COLO668 (cell line): Measurements from ENCODE around the gene STK10.

Source experiments
- DNase-seq: peaks from one replicate; lab custom pipeline; 2025; ENCODE audit not compliant: unreplicated experiment; lab: John Stamatoyannopoulos, UW

The STK10 gene

DNA sequence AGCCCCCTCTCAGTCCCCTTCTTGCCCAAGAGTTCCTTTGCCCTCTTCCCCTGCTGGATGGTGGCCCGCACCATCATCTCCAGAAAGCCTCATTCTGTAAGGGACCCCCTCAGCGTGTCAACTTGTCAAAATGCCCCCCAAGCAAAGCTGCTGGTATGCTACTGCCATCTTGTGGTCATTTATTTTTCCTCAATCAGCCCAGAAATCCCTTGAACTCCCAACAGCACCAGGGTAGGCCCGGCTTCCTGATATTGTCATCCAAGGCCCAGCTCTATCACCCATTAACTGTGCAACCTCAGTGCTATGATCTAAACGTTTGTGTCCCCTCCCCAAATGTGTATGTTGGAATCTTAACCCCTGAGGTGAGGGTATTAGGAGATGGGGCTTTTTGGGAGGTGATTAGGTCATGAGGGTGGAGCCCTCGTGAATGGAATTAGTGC is 128.3 kb downstream of the STK10 start:
- DNase-seq = no peak

DNA sequence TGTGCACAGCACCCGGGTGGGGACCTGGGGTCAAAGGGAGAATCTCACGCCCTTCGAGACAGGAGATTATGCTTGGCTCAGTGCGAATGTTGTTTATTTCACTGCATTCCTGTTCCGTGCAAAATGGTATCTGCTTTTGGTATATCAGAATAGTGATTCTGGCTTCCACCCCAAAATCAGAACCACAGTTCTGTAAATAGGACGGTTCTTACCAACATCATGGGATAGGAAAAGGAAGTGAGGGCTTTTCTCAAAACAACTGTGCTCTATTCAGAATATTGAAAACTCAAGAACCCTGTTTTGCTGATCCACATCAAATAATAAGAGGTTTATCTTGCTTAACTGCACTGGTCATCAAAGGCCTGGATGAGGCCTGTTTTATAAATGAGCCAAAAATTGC is 129.9 kb downstream of the STK10 start:
- DNase-seq = no peak

DNA sequence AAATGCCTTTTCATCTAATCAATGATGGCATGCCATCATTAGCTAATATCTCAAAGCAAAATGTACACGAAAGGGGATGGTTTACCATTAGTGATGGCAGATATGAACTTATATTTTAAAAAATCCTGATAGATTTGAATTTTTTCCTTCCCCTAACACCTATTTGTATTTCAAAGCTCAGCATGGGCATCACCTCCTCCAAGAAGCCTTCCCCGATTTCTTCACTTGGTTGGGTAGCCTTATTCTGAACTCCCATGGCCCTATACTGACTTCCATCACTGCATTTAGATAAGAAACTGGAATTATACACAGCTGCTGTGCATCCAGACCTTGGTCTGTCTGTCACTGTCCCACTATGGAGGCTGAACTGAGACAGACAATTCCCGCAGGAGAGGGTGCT is 132.0 kb downstream of the STK10 start:
- no peak for DNase-seq

DNA sequence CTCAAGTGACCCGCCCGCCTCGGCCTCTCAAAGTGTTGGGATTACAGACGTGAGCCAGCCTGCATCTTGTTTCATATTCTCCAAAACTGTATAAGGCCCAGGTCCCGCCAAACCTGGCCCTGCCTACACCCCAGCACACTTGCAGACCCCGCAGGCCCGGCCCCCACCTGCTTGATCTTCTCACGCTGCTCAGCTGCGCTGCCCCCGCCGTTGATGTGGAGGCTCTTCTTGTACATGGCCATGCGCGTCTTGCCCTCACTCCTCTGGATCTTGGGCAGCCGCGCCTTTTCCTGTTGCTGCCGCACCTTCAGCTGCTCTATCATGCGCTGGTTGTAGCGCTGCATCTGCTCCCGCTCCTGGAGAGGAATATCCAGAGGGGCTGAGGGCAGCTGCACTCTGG is 132.6 kb downstream of the STK10 start:
- no peak for DNase-seq

DNA sequence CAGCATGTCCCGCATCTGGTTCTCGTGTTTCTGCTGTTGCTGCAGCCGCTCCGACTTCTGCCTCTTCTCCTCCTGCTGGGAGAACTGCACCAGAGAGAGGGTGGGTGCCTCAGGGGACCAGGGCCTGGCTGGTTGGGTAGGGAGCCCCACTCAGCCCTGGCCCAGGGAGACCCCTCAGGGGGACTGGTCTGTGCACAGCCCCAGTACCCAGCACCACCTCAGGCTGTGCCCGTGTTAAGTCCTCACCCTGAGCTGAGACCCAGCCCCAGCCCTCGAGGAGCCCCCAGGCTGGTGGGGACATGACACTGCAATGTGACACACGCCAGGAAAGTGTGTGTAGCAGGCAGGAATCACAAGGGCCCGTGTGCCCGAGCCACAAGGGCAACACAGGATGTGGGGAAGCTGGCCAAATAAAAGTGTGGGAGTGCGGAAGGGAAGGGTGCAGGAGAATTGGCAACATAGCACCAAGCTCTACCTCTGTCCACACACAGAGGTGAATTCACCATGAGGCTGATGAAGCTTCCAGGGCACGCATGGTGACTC is 133.3 kb downstream of the STK10 start:
- DNase-seq = no peak

DNA sequence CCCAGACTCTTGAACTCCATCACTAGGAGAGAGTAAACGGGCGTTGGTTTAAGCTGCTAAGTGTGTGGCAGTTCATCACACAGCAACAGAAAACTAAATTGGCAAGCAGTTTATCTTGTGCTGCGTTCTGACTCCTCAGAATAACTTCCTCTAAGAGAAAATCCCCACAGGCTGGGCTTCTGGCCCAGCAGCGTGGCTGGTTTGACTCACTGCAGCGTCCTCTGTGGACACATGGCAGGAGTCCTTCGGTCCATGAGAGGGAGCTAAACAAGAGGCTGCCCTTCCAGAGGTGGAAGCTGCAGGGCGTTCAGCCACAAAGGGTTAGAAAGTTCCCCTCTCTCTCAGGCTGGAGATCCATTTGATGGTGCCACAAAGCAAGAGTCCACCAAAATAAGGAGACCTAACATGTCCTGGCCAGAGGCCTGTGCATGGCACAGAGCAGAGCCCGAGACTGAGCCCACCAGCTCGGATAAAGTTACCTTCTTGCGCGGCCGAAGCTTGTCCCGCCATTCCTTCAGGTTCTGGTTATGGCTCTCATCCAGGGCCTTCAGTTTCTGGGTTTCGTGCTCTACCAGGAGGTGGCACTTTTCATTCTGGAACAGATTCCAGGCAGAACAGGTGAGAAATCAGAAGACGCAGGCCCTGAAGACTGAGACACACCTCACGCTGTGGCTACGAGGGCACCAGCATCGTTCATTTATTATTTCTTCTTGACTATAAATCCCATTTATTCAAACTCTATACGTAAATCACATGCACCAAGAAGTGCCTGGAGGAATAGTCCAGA is 135.4 kb downstream of the STK10 start:
- no peak for DNase-seq

DNA sequence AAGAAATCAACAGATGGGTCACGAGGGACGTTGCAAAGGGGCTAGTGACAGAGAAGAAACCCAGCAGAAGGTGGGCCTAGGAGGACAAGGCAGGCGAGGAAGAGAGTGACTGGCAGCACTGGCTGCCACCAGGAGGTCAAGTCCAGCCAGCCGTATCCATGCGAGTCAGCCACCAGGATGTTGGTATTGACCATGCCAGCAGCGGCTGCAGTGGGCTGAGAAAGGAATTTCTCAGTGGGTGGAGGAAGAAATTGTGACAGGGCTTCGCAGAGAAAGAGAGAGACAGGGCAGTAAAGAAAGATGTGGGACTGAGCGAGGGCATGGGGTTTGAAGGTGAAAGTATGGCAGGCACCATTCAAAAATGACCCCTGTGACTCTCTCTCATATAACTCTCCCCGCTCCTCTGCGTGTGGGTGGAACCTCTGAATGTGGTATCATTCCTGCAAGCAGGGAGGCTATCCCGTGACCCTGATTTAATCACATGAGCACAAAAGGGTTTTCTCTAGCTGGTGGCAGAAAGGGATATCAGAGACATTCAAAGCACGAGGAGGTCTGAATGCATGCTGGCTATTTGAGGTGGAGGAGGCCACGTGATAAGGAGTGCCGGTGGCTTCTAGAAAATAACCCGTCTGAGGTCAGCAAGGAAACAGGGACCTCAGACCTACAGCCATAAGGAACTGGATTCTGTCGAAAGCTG is 136.2 kb downstream of the STK10 start:
- no peak for DNase-seq

DNA sequence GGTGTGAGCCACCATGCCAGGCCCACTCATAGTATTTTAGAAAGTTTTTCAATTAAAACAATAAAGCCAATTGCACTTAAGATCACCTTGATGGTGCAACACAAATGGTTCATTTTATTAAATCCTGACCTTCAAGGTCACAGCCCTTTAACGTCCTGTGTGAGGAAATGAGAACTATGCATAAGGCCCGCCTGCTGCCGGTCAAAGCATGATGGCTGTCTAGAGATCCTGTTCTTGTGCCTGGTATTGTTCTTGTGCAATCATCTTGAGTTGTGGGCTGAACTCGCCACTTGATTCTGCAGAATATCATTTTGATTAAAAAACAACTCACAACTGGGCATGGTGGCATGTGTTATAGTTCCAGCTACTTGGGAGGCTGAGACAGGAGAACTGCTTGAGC is 137.9 kb downstream of the STK10 start:
- DNase-seq = no peak

DNA sequence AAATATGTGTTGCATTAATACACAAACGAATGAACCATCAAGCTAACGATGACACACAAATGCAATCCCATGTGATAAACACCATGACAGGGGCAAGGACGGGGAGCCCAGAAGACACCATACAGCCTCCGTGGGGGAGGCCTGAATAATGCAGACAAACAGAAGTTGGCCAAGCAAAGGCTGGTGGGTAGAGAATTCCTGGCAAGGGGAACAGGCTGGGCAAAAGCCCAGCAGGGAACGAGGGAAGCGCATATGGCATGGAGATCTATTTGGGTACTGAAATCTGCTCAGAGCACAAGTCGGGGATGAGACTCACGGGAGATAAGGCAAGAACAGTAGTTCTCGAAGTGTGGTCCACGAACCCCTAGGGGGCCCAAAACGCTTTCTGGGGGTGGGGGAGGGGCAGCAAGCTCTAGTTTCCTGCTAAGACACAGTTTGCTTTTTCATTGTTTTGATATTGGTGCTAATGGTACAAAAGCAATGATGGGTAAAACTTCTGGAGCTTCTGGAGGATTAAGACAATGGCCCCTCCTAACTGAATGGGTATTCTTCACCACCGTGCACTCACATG is 138.7 kb downstream of the STK10 start:
- DNase-seq = no peak

DNA sequence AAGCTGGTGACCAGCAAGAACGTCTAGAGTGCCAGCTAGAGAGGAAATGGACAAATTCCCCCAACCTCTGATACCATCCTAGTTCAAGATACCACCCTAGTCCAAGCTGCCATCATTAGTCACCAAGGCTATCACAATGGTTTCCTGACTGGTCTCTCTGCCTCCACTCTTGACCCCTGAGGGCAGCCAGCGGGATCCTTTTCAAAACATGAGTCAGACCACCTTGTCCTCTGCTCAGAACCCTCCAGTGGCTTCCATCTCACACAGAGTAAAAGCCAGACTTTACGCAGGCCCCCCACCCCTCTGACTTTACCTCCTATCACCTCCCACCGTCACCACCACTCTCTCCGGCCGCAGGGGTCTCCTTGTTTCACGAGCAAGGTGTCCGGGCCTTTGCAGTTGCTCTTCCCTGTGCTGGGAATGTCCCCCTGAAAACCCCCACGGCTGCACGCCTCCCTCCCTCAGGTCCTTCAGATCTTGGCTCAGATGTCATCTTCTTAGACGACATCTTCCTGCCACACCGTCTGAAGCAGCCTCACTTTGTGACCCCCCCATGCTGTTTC is 139.4 kb downstream of the STK10 start:
- no peak for DNase-seq

DNA sequence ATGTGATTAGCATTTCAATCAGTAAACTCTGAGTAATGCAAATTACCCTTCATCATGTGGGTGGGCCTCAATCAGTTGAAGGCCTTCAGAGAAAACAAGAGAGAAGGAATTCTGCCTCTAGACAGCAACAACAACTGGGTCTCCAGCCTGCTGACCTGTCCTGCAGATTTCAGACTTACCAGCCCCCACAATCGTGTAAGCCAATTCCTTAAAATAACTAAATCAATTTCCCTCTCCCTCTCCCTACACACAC is 139.9 kb downstream of the STK10 start:
- no peak for DNase-seq

DNA sequence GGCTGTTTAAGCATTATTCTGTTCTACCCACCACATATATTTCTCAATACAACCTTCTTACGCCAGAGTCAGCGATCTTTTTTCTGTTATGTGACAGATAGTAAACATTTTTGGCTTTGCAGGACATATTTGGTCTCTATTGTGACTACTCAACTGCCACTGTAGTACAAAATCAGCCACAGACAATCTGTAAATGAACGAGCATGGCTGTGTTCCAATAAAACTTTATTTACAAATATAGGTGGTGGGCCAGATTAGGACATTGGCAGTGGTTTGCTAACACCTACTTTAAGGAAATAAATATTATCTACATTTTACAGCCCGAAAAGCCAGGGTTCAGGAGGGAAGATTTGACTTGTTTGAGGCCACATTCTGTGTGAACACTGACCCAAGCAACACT is 141.4 kb downstream of the STK10 start:
- DNase-seq = no peak

DNA sequence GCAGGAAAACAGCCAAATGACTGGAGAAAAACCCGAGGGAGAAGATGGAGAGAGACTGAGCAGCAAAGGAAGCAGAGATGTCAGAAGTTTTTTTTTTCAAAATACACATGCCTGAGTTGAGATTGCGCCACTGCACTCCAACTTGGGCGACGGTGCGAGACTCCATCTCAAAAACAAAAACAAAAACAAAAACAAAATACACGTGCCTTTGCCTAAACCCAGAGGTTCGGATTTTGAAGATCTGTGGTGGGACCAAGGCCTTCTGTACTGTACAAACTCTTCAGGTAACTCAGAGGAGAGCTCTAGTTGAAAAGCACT is 142.8 kb downstream of the STK10 start:
- no peak for DNase-seq

DNA sequence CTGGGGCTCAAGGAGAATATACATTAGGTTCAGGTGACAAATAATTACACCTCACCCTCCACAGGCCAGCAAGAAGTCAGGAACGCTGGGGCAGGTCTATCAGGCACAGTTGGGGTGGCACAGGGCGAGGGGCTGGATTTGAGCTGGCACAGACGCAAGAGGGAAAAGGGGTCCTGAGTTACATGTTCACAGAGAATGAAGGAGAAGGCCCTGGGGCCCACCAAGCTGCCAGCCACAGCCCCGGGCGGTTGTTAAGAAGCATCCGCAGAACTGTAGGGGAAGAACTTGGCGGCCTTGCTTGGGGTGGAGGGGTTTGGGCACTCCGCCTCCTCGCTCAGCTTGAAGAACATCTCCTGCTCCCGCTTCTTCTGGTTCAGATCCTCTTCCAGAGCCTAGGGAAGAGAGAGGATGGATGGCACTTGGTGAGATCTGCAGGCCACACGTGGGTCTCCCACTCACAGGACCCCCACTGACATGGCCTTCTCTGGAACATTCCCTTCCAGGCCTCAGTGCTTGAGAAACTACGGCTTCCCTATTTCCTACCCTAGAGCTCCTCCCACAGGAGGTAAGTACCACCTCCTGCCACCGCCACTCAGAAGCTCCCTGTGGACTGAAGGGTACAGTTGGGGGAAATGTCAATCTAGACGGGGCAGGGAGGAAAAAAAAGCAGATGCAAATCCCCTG is 143.3 kb downstream of the STK10 start:
- no peak for DNase-seq

DNA sequence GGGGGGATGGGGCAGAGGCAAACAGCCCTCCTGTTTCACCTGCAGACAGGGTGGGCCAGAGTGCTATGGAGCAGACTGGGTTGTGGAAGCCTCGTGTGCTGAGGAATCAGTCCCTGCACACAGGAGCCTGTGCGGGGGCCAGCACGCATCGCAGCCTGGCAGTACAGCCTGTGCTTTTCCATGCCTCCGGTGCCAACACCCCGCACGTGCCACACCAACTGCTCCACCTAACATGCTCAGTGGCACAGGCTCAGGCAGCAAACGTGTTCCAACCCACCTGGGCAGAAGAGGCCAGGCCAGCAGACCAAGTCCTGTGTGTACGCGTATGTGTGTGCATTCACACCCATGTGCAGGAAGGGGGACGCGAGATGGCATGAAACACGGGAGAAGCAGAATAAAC is 144.2 kb downstream of the STK10 start:
- DNase-seq = no peak

DNA sequence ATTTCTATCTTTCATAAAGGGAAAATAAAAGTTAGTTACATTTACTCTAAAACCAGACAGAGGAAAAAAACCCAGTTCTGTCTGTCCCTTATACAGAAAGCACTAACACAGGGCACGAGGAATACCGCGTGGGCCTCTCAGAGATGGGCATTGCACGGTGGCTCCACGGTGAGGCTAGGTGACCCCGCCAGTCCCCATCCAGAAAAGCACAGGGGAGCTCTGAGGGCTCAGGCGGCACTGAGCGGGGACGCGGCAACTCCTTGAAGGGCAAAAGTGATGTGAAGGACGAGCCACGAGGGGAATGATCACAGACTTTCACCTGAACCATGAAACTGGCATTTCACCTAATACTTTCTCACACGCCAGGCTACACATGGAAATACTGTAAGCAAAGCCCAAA is 145.8 kb downstream of the STK10 start:
- DNase-seq = no peak

DNA sequence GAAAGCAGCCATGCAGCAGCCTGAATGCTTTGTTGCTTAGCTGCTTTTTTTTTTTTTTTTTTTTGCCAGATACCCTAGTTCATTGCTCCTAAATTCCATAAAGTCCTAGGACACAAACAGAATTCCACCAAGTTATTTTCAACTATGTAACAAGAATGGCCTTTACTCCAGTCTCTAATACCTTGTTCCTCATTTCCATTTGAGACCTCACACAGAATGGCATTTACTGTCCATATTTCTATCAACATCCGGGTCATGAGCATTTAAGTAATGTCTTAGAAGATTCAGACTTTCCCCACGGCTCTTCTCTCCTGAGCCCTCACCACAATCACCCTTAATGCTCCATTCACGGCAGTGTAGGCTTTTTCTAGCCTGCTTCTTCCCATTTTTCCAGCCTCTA is 149.9 kb downstream of the STK10 start:
- DNase-seq = no peak

DNA sequence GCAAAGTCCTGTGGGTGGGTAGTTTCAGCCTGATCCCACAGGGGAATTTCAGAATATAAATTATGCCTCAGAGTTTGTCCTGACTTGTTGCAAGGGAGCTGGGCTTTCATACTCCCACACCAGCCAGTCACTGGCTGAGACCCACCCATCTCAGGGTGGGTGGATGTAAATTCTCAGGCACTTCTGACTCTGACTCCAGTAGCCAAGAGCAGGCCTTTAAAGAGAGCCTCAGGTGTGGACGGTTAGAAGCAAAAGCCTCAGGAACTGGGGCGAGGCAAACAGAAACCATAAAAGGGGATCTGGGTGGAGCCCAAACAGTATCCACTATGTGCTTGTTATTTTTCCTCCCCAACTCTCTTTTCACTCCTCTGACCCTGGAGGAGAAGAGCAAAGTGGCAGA is 153.0 kb downstream of the STK10 start:
- no peak for DNase-seq

DNA sequence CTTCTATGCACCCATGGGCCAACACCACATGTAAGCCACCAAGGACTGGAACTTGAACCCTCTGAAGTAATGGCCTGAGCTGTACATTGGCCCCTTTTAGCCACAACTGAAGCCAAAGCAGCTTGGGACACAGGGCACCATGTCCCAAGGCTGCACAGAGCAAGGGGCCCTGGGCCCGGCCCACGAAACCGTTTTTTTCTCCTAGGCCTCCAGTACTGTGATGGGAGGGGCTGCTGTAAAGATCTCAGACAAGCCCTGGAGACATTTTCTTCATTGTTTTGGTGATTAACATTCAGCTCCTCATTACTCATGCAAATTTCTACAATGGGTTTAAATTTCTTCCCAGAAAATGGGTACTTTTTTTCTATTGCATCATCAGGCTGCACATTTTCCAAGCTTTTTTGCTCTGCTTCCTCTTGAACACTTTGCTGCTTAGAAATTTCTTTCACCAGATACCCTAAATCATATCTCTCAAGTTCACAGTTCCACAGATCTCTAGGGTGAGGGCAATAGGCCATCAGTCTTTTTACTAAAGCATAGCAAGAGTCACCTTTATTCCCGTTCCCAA is 156.0 kb downstream of the STK10 start:
- DNase-seq = no peak

DNA sequence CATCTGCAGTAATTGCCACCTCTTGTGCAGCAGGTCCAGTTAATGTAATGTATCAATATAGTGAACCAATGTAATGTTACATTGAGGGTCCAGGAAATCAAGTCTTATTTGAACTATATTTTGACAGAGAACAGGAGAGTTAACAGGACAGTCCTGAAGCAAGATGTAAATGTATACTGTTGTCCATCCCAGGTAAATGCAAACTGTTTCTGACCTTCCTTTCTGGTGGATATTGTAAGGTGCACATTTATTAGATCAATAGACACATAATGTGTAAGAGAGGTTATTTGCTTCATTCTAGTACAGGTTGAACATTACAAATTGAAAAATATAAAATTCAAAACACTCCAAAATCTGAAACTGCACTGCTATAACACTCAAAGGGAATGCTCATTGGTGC is 158.1 kb downstream of the STK10 start:
- DNase-seq = no peak

DNA sequence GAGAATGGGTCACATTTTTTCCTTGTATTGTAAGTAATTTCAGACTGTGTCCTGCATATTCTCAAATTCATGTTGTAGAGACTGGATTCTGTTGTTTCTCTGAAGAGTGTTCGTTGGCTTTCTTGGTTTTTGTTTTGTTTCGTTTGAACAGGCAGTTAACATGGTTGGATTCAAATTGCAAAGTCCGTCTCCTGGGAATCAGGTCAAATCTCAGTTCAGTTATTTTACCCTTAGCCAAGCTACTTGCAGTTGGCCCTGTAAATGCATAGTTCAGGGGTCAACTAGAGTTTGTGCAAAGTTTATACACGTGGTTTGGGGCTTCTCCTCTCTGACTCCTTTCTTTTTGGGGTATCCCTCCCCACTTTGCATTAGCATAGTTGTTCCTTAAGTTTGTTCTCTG is 159.9 kb downstream of the STK10 start:
- no peak for DNase-seq
